GM23338 (cell line): ENCODE results near the gene C4orf51. TPM values are rescaled to one million over a fixed set of nuclear protein-coding genes. Genes with fewer than 3 reads are reported as not detected.

Source experiments
- ATAC-seq: fragments of 200-7000 bp; cut with Tn5 transposase; 3 replicates; pipeline ENCODE4 v1.9.1; 2020
- DNase-seq: peaks from one replicate; pipeline ENCODE4 v3.0.0-alpha.2; 2015; ENCODE audit warnings: low spot score
- H2AFZ ChIP-seq: fragments of 200-600 bp; sonication (generic); 2 replicates; pipeline ENCODE4 v1.8.0; 2016; ENCODE audit warnings: antibody characterized with exemption, mild to moderate bottlenecking, moderate library complexity
- H3F3A ChIP-seq: fragments of 200-600 bp; sonication (generic); replicated peaks from 2 replicates; pipeline ENCODE4 v1.8.0; 2017; ENCODE audit warnings: antibody characterized with exemption, mixed run types, low read depth
- H3K27ac ChIP-seq: fragments of 200-600 bp; sonication (generic); 2 replicates; pipeline ENCODE4 v1.6.1; 2016; ENCODE audit warnings: low read depth
- H3K27me3 ChIP-seq: fragments of 200-600 bp; sonication (generic); 2 replicates; pipeline ENCODE4 v1.8.0; 2016; ENCODE audit warnings: mild to moderate bottlenecking, mixed run types, moderate library complexity; ENCODE audit not compliant: insufficient read depth
- H3K36me3 ChIP-seq: fragments of 200-600 bp; sonication (generic); 2 replicates; pipeline ENCODE4 v1.8.0; 2016; ENCODE audit warnings: mild to moderate bottlenecking; ENCODE audit not compliant: insufficient read depth
- H3K4me1 ChIP-seq: fragments of 200-600 bp; sonication (generic); 2 replicates; pipeline ENCODE4 v1.8.0; 2016; ENCODE audit warnings: mild to moderate bottlenecking, moderate library complexity; ENCODE audit not compliant: insufficient read depth
- H3K4me2 ChIP-seq: fragments of 200-600 bp; sonication (generic); 2 replicates; pipeline ENCODE4 v1.7.1; 2017; ENCODE audit warnings: mixed run types
- H3K4me3 ChIP-seq: fragments of 200-600 bp; sonication (generic); 2 replicates; pipeline ENCODE4 v1.6.1; 2016; ENCODE audit warnings: mixed run types
- H3K79me2 ChIP-seq: fragments of 200-600 bp; sonication (generic); replicated peaks from 2 replicates; pipeline ENCODE4 v1.8.0; 2017; ENCODE audit warnings: mild to moderate bottlenecking; ENCODE audit not compliant: insufficient read depth
- H3K9me2 ChIP-seq: fragments of 200-600 bp; sonication (generic); 2 replicates; pipeline ENCODE4 v1.8.0; 2017; ENCODE audit not compliant: insufficient read depth
- H4K20me1 ChIP-seq: fragments of 200-600 bp; sonication (generic); replicated peaks from 2 replicates; pipeline ENCODE4 v1.8.0; 2017; ENCODE audit warnings: mild to moderate bottlenecking; ENCODE audit not compliant: insufficient read depth
- H3K27ac Mint-ChIP-seq: 2 replicates; pipeline ENCODE4 v1.8.0; 2020; ENCODE audit warnings: inconsistent platforms, mild to moderate bottlenecking, moderate library complexity, mixed read lengths
- H3K27me3 Mint-ChIP-seq: 3 replicates; pipeline ENCODE4 v1.8.0; 2022; ENCODE audit warnings: low read depth, mild to moderate bottlenecking, moderate library complexity, mixed read lengths, inconsistent platforms; ENCODE audit not compliant: insufficient read depth, poor library complexity
- H3K36me3 Mint-ChIP-seq: 3 replicates; pipeline ENCODE4 v1.8.0; 2021; ENCODE audit warnings: low read depth, mild to moderate bottlenecking, inconsistent platforms, moderate library complexity, mixed read lengths
- H3K4me1 Mint-ChIP-seq: 3 replicates; pipeline ENCODE4 v1.8.0; 2020; ENCODE audit warnings: mild to moderate bottlenecking, inconsistent platforms, mixed read lengths
- H3K4me3 Mint-ChIP-seq: 3 replicates; pipeline ENCODE4 v1.8.0; 2021; ENCODE audit warnings: moderate library complexity, mild to moderate bottlenecking, inconsistent platforms, mixed read lengths
- H3K9me3 Mint-ChIP-seq: 3 replicates; pipeline ENCODE4 v1.8.0; 2020; ENCODE audit warnings: moderate library complexity, mild to moderate bottlenecking, inconsistent platforms, mixed read lengths
- EZH2 ChIP-seq: fragments of 200-600 bp; sonication (generic); IDR thresholded peaks from one replicate; pipeline ENCODE4 v1.8.0; 2017; ENCODE audit warnings: antibody characterized with exemption, mild to moderate bottlenecking, low read depth; ENCODE audit not compliant: unreplicated experiment
- EZH2phosphoT487 ChIP-seq: fragments of 200-600 bp; sonication (generic); IDR thresholded peaks from one replicate; pipeline ENCODE4 v1.8.1; 2018; ENCODE audit warnings: antibody characterized with exemption; ENCODE audit not compliant: unreplicated experiment
- JUNB ChIP-seq: IDR thresholded peaks from one replicate; pipeline ENCODE4 v1.6.1; 2016; ENCODE audit warnings: antibody characterized with exemption; ENCODE audit not compliant: unreplicated experiment
- NANOG ChIP-seq: IDR thresholded peaks from 2 replicates; pipeline ENCODE4 v1.6.1; 2016; ENCODE audit warnings: antibody characterized with exemption, borderline replicate concordance
- STAT1 ChIP-seq: IDR thresholded peaks from one replicate; pipeline ENCODE4 v1.6.1; 2016; ENCODE audit warnings: antibody characterized with exemption; ENCODE audit not compliant: unreplicated experiment
- ZNF114 ChIP-seq: fragments of 250-450 bp; sonication (Bioruptor Pico); IDR thresholded peaks from 2 replicates; pipeline ENCODE4 v1.5.0; 2020; ENCODE audit warnings: mild to moderate bottlenecking, moderate library complexity
- polyA plus RNA-seq: library from polyadenylated mRNA; unstranded; fragments of >200 nt; fragmentation: Nextera tagmentation; extraction: Ambion mirVana; gene quantifications from 2 replicates; pipeline ENCODE4 v1.2.1, GENCODE V29; 2016
- total RNA-seq: library from RNA; depleted of rRNA; stranded (reverse); fragments of >200 nt; shearing (Covaris generic); gene quantifications from 2 replicates; pipeline ENCODE4 v1.2.3, GENCODE V29; 2014
- TF ChIP-seq, protein P1 (sequence below): fragments of 250-450 bp; sonication (Bioruptor Pico); IDR thresholded peaks from 2 replicates; pipeline ENCODE4 v1.5.0; 2020; ENCODE audit warnings: mild to moderate bottlenecking, moderate library complexity
- TF ChIP-seq, protein P2 (sequence below): IDR thresholded peaks from one replicate; pipeline ENCODE4 v1.6.1; 2018; ENCODE audit warnings: antibody characterized with exemption; ENCODE audit not compliant: unreplicated experiment
- TF ChIP-seq, protein P3 (sequence below): IDR thresholded peaks from 2 replicates; pipeline ENCODE4 v1.6.1; 2016; ENCODE audit warnings: antibody characterized with exemption
- TF ChIP-seq, protein P4 (sequence below), 2 experiments: fragments of 200-600 bp in 1 of 2; sonication (generic) in 1 of 2; conservative IDR thresholded peaks; 2 replicates each; pipeline versions ENCODE4 v1.5.1 to v1.6.1; 2016 to 2017; ENCODE audit warnings: antibody characterized with exemption in 2 of 2, low read depth in 2 of 2, mild to moderate bottlenecking in 2 of 2, moderate library complexity in 1 of 2

Gene C4orf51
- total and polyA plus RNA-seq, 2 experiments from 2014 or later, result not detected

DNA sequence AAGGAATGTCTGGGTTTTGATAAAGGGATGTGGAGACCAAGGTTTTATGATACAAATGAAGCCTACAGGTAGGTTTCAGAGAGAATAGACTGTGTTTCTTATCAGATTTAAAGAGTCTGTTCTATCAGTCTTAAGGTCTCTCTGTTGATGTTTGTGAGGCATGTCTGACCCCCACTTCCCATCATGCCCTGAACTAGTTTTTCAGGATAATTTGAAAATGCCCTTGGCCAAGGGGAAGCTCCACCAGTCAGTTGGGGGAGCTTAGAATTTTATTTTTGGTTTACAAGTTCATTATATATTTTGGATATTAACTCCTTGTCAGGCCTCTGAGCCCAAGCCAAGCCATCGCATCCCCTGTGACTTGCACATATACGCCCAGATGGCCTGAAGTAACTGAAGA lies 18.6 kb downstream of the C4orf51 start:
- Histone ChIP-seq H3K27ac (peak overlapping the region; percentile 59; the same call in 1 of the 2 replicates), H3K27me3 (no peaks in the 10 kb centered on the region), H3F3A (no peaks in the 10 kb centered on the region), H3K4me1 (peaks cover 18% of the 10 kb centered on the region; the same call in 1 of the 2 replicates), H3K36me3 (no peaks in the 10 kb centered on the region), H3K9me2 (peaks cover 12% of the 10 kb centered on the region), H3K4me3 (no peak overlapping the region), H2AFZ (no peak overlapping the region), H3K4me2 (no peak overlapping the region), H4K20me1 (no peaks in the 10 kb centered on the region), H3K79me2 (no peaks in the 10 kb centered on the region; the same call in 1 of the 2 replicates)
- Mint-ChIP-seq H3K4me3 (no peak overlapping the region), H3K27me3 (peaks cover 21% of the 10 kb centered on the region), H3K9me3 (peaks cover 48% of the 10 kb centered on the region), H3K27ac (no peak overlapping the region), H3K4me1 (peaks cover 26% of the 10 kb centered on the region), H3K36me3 (peaks cover 50% of the 10 kb centered on the region)
- TF ChIP-seq NANOG, result no peak
- TF ChIP-seq, protein P1, sequence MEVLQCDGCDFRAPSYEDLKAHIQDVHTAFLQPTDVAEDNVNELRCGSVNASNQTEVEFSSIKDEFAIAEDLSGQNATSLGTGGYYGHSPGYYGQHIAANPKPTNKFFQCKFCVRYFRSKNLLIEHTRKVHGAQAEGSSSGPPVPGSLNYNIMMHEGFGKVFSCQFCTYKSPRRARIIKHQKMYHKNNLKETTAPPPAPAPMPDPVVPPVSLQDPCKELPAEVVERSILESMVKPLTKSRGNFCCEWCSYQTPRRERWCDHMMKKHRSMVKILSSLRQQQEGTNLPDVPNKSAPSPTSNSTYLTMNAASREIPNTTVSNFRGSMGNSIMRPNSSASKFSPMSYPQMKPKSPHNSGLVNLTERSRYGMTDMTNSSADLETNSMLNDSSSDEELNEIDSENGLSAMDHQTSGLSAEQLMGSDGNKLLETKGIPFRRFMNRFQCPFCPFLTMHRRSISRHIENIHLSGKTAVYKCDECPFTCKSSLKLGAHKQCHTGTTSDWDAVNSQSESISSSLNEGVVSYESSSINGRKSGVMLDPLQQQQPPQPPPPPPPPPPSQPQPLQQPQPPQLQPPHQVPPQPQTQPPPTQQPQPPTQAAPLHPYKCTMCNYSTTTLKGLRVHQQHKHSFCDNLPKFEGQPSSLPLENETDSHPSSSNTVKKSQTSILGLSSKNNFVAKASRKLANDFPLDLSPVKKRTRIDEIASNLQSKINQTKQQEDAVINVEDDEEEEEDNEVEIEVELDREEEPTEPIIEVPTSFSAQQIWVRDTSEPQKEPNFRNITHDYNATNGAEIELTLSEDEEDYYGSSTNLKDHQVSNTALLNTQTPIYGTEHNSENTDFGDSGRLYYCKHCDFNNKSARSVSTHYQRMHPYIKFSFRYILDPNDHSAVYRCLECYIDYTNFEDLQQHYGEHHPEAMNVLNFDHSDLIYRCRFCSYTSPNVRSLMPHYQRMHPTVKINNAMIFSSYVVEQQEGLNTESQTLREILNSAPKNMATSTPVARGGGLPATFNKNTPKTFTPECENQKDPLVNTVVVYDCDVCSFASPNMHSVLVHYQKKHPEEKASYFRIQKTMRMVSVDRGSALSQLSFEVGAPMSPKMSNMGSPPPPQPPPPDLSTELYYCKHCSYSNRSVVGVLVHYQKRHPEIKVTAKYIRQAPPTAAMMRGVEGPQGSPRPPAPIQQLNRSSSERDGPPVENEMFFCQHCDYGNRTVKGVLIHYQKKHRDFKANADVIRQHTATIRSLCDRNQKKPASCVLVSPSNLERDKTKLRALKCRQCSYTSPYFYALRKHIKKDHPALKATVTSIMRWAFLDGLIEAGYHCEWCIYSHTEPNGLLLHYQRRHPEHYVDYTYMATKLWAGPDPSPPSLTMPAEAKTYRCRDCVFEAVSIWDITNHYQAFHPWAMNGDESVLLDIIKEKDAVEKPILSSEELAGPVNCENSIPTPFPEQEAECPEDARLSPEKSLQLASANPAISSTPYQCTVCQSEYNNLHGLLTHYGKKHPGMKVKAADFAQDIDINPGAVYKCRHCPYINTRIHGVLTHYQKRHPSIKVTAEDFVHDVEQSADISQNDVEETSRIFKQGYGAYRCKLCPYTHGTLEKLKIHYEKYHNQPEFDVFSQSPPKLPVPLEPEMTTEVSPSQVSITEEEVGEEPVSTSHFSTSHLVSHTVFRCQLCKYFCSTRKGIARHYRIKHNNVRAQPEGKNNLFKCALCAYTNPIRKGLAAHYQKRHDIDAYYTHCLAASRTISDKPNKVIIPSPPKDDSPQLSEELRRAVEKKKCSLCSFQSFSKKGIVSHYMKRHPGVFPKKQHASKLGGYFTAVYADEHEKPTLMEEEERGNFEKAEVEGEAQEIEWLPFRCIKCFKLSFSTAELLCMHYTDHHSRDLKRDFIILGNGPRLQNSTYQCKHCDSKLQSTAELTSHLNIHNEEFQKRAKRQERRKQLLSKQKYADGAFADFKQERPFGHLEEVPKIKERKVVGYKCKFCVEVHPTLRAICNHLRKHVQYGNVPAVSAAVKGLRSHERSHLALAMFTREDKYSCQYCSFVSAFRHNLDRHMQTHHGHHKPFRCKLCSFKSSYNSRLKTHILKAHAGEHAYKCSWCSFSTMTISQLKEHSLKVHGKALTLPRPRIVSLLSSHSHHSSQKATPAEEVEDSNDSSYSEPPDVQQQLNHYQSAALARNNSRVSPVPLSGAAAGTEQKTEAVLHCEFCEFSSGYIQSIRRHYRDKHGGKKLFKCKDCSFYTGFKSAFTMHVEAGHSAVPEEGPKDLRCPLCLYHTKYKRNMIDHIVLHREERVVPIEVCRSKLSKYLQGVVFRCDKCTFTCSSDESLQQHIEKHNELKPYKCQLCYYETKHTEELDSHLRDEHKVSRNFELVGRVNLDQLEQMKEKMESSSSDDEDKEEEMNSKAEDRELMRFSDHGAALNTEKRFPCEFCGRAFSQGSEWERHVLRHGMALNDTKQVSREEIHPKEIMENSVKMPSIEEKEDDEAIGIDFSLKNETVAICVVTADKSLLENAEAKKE (CRISPR knock-in tag), result no peak
- TF ChIP-seq EZH2, result no peak
- TF ChIP-seq EZH2phosphoT487, result no peak
- TF ChIP-seq JUNB, result no peak
- TF ChIP-seq ZNF114 (CRISPR knock-in tag), result no peak
- TF ChIP-seq STAT1, result no peak
- TF ChIP-seq, protein P2, sequence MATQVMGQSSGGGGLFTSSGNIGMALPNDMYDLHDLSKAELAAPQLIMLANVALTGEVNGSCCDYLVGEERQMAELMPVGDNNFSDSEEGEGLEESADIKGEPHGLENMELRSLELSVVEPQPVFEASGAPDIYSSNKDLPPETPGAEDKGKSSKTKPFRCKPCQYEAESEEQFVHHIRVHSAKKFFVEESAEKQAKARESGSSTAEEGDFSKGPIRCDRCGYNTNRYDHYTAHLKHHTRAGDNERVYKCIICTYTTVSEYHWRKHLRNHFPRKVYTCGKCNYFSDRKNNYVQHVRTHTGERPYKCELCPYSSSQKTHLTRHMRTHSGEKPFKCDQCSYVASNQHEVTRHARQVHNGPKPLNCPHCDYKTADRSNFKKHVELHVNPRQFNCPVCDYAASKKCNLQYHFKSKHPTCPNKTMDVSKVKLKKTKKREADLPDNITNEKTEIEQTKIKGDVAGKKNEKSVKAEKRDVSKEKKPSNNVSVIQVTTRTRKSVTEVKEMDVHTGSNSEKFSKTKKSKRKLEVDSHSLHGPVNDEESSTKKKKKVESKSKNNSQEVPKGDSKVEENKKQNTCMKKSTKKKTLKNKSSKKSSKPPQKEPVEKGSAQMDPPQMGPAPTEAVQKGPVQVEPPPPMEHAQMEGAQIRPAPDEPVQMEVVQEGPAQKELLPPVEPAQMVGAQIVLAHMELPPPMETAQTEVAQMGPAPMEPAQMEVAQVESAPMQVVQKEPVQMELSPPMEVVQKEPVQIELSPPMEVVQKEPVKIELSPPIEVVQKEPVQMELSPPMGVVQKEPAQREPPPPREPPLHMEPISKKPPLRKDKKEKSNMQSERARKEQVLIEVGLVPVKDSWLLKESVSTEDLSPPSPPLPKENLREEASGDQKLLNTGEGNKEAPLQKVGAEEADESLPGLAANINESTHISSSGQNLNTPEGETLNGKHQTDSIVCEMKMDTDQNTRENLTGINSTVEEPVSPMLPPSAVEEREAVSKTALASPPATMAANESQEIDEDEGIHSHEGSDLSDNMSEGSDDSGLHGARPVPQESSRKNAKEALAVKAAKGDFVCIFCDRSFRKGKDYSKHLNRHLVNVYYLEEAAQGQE, result no peak
- TF ChIP-seq, protein P3, sequence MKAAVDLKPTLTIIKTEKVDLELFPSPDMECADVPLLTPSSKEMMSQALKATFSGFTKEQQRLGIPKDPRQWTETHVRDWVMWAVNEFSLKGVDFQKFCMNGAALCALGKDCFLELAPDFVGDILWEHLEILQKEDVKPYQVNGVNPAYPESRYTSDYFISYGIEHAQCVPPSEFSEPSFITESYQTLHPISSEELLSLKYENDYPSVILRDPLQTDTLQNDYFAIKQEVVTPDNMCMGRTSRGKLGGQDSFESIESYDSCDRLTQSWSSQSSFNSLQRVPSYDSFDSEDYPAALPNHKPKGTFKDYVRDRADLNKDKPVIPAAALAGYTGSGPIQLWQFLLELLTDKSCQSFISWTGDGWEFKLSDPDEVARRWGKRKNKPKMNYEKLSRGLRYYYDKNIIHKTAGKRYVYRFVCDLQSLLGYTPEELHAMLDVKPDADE, result no peak
- TF ChIP-seq, protein P4, sequence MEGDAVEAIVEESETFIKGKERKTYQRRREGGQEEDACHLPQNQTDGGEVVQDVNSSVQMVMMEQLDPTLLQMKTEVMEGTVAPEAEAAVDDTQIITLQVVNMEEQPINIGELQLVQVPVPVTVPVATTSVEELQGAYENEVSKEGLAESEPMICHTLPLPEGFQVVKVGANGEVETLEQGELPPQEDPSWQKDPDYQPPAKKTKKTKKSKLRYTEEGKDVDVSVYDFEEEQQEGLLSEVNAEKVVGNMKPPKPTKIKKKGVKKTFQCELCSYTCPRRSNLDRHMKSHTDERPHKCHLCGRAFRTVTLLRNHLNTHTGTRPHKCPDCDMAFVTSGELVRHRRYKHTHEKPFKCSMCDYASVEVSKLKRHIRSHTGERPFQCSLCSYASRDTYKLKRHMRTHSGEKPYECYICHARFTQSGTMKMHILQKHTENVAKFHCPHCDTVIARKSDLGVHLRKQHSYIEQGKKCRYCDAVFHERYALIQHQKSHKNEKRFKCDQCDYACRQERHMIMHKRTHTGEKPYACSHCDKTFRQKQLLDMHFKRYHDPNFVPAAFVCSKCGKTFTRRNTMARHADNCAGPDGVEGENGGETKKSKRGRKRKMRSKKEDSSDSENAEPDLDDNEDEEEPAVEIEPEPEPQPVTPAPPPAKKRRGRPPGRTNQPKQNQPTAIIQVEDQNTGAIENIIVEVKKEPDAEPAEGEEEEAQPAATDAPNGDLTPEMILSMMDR (conservative IDR thresholded peaks at IDR 0.05; ENCODE audit: low read depth in 2 of 2), result no peak
- DNase-seq (no peak), ATAC-seq (no peak)
